HEK293T (cell line): ENCODE data around the gene SUGCT.

Experiments used
- CTCF ChIA-PET: fragments of 350-600 bp; formaldehyde crosslinking; extraction: SDS; loops from one replicate; lab custom pipeline; 2021; ENCODE audit warnings: antibody characterized with exemption, inconsistent platforms; lab: Yijun Ruan, JAX
- POLR2A ChIA-PET: fragments of 350-600 bp; formaldehyde crosslinking; extraction: SDS; loops from one replicate; lab custom pipeline; 2020; ENCODE audit warnings: antibody characterized with exemption, inconsistent platforms; lab: Yijun Ruan, JAX
- DNase-seq: peaks from one replicate; pipeline ENCODE4 v3.0.0; 2012; ENCODE audit warnings: mixed read lengths; ENCODE audit errors: extremely low spot score
- ARNT ChIP-seq: fragments of 450-650 bp; IDR thresholded peaks from 2 replicates; pipeline ENCODE4 v1.6.1; 2017; ENCODE audit warnings: mild to moderate bottlenecking
- BHLHE40 ChIP-seq: fragments of 450-650 bp; IDR thresholded peaks from 2 replicates; pipeline ENCODE4 v1.6.1; 2016; ENCODE audit warnings: mild to moderate bottlenecking, moderate library complexity, borderline replicate concordance
- CTBP1 ChIP-seq: fragments of 450-650 bp; IDR thresholded peaks from 2 replicates; pipeline ENCODE4 v1.6.1; 2016; ENCODE audit warnings: borderline replicate concordance
- ELF4 ChIP-seq: fragments of 450-650 bp; IDR thresholded peaks from 2 replicates; pipeline ENCODE4 v1.6.1; 2017; ENCODE audit warnings: antibody characterized with exemption
- FOXA1 ChIP-seq: fragments of 450-650 bp; IDR thresholded peaks from 2 replicates; pipeline ENCODE4 v1.6.1; 2016; ENCODE audit warnings: mild to moderate bottlenecking
- FOXK2 ChIP-seq: fragments of 450-650 bp; IDR thresholded peaks from 2 replicates; pipeline ENCODE4 v1.6.1; 2016; ENCODE audit warnings: mild to moderate bottlenecking
- FOXM1 ChIP-seq: fragments of 450-650 bp; IDR thresholded peaks from 2 replicates; pipeline ENCODE4 v1.6.1; 2017; ENCODE audit warnings: mild to moderate bottlenecking, borderline replicate concordance
- HDGF ChIP-seq: fragments of 450-650 bp; IDR thresholded peaks from 2 replicates; pipeline ENCODE4 v1.6.1; 2017; ENCODE audit warnings: antibody characterized with exemption, borderline replicate concordance
- L3MBTL2 ChIP-seq: fragments of 450-650 bp; conservative IDR thresholded peaks from 2 replicates; pipeline ENCODE4 v1.6.1; 2016; ENCODE audit warnings: mild to moderate bottlenecking
- LEF1 ChIP-seq: fragments of 450-650 bp; IDR thresholded peaks from 2 replicates; pipeline ENCODE4 v1.6.1; 2017; ENCODE audit warnings: mild to moderate bottlenecking, borderline replicate concordance
- NFRKB ChIP-seq: fragments of 450-650 bp; IDR thresholded peaks from 2 replicates; pipeline ENCODE4 v1.6.1; 2016; ENCODE audit warnings: mild to moderate bottlenecking, moderate library complexity
- SP1 ChIP-seq: fragments of 450-650 bp; IDR thresholded peaks from 2 replicates; pipeline ENCODE4 v1.6.1; 2017
- SUZ12 ChIP-seq: fragments of 450-650 bp; IDR thresholded peaks from 2 replicates; pipeline ENCODE4 v1.6.1; 2016; ENCODE audit warnings: mild to moderate bottlenecking
- TARDBP ChIP-seq: fragments of 450-650 bp; IDR thresholded peaks from 2 replicates; pipeline ENCODE4 v1.6.1; 2016
- ZNF384 ChIP-seq: fragments of 450-650 bp; IDR thresholded peaks from 2 replicates; pipeline ENCODE4 v1.6.1; 2016
- TF ChIP-seq, protein P1 (sequence below): fragments of 450-650 bp; IDR thresholded peaks from 2 replicates; pipeline ENCODE4 v1.6.1; 2016

The SUGCT gene

DNA sequence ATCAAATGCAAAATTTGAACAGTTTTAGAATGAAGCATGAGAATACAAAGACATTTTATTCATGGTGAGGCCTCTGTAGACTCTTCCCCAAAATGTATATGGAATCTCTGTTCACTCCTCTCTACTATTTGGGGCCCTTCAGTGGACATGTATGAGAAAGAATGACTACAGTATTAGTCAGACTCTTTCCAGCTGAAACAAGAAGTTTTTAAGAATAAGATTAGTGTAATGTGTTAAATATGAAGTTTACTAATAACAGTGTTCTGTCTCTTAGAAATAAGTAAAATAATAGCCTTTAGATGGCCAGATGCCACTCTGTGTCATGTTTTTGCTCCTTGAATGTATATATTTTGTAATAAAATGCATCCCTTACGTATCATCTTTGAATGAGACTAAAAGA lies 585.6 kb downstream of the SUGCT start:
- ChIA-PET CTCF (no interaction called here), POLR2A (no interaction called here)
- TF ChIP-seq FOXM1 (no peak), ZNF384 (no peak), LEF1 (no peak), L3MBTL2 (no peak), TARDBP (no peak), BHLHE40 (no peak), NFRKB (no peak), SP1 (no peak), FOXA1 (no peak), CTBP1 (no peak), FOXK2 (no peak), ELF4 (no peak), HDGF (no peak), ARNT (no peak), SUZ12 (no peak)
- TF ChIP-seq, protein P1, sequence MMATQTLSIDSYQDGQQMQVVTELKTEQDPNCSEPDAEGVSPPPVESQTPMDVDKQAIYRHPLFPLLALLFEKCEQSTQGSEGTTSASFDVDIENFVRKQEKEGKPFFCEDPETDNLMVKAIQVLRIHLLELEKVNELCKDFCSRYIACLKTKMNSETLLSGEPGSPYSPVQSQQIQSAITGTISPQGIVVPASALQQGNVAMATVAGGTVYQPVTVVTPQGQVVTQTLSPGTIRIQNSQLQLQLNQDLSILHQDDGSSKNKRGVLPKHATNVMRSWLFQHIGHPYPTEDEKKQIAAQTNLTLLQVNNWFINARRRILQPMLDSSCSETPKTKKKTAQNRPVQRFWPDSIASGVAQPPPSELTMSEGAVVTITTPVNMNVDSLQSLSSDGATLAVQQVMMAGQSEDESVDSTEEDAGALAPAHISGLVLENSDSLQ, result no peak
- no peak for DNase-seq

DNA sequence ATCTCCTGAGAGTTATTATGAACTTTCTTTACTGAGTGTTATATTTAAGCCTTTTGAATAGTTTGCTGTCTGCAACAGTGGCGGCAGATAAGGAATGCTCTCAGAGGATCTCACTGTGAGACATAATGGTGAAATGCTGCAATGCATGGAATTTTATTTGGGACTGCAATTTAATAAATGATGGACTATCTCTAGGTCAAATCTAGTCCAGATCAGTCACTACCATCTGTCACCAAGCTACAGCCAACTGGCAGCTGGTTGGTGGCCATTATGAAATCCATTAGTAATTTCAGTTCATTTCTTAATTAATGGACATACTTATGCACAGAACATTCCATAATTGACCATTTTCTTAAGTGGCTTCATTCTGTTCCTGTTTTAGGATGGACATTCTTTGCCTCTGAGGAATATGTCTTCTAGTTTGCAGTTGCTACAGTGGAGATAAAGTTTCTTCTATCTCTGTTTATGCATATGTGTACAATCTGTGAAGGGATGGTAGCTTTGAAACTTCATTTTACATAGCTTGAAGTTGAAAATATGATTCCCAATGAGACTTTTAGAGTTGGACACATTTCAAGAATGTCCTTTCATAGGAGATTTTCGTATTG lies 586.6 kb downstream of the SUGCT start:
- ChIA-PET POLR2A (no interaction called here), CTCF (no interaction called here)
- no peak for DNase-seq
- TF ChIP-seq BHLHE40 (no peak), ARNT (no peak), TARDBP (no peak), FOXK2 (no peak), LEF1 (no peak), L3MBTL2 (no peak), ZNF384 (no peak), ELF4 (no peak), FOXM1 (no peak), SP1 (no peak), SUZ12 (no peak), HDGF (no peak), FOXA1 (no peak)
- TF ChIP-seq, protein P1, result no peak

DNA sequence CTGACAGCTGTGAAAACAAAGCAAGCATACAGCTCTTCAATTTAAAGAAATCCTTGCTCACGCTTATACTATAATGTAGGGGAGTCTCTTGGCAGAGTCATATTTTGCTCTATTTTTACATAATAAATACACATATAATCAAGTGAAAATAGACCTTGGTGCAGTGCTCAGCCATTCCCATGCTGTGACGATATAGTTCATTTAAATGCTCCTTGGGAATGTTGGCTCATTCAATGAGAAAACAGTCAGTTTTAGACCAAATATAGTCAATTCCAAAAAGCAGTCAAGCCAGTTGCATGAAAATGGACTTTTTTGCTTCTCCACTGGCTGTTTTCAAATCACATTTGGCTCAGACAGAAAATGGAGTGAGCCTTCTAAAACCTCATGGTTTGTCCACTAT lies 587.4 kb downstream of the SUGCT start:
- ChIA-PET POLR2A (no interaction called here), CTCF (no interaction called here)
- no peak for DNase-seq
- TF ChIP-seq L3MBTL2, result no peak
- TF ChIP-seq NFRKB, result no peak
- TF ChIP-seq HDGF, result no peak
- TF ChIP-seq FOXA1, result no peak
- TF ChIP-seq ELF4, result no peak
- TF ChIP-seq CTBP1, result no peak
- no peak for TF ChIP-seq LEF1
- no peak for TF ChIP-seq SP1

DNA sequence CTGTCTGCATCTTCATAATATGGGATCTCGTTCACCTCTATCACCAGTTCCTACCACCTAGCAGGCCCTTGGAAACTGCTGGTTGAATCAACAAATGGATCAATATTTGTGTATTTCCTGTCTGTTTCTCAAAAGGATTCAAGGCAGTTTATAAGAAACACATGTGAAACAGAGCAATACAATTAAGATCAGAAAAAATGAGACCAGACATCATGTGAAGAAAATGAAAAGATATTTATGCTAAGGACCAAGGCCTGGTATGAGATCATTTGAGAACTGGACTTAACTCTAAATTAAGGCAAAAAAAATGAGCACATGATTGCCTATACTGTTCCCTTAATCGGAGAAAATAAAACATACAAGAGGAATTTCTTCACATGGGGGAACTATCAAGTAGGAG lies 589.0 kb downstream of the SUGCT start:
- no peak for DNase-seq
- ChIA-PET CTCF (no interaction called here), POLR2A (no interaction called here)
- no peak for TF ChIP-seq SUZ12
- TF ChIP-seq CTBP1, result no peak
- no peak for TF ChIP-seq L3MBTL2
- TF ChIP-seq, protein P1, result no peak
- TF ChIP-seq BHLHE40, result no peak
- no peak for TF ChIP-seq FOXA1
- TF ChIP-seq SP1, result no peak
- TF ChIP-seq ELF4, result no peak
- no peak for TF ChIP-seq LEF1
- TF ChIP-seq FOXK2, result no peak
- TF ChIP-seq NFRKB, result no peak
- TF ChIP-seq FOXM1, result no peak
- TF ChIP-seq ARNT, result no peak
- no peak for TF ChIP-seq TARDBP
- TF ChIP-seq HDGF, result no peak
- TF ChIP-seq ZNF384, result no peak

DNA sequence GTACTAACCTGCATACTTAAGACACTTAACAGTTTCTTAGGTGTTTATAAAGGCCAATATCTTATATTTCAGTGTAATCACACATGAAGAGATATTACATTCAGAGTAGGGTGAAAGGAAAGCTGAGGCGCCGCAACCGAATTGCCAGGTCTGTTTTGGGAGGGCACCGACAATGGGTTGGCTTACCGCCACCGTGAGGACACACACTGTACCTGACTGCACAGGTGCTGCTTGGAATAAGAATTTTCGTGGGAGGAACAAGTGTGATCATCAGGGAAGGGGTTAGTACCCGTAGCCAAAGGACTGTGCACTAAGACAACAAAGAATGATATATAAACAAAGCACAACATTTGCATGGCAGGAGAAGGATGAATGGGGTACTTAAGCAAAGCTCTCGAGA lies 591.8 kb downstream of the SUGCT start:
- DNase-seq, result no peak
- ChIA-PET POLR2A (no interaction called here), CTCF (no interaction called here)
- TF ChIP-seq FOXK2 (no peak), FOXM1 (no peak), LEF1 (no peak), BHLHE40 (no peak), ELF4 (no peak), ARNT (no peak), NFRKB (no peak), HDGF (no peak), L3MBTL2 (no peak), TARDBP (no peak), SP1 (no peak), FOXA1 (no peak), CTBP1 (no peak), ZNF384 (no peak), SUZ12 (no peak)
- TF ChIP-seq, protein P1, result no peak
